Endodermal cell (in vitro differentiated cells): ENCODE data around the gene TREH. TPM values are rescaled to one million over a fixed set of nuclear protein-coding genes. Genes with fewer than 3 reads are reported as not detected.
A peak's percentile ranks its signal among the peaks of the same experiment; 100 is the strongest.

Experiments
- DNase-seq: peaks from one replicate; pipeline ENCODE4 v3.0.0-alpha.2; 2017
- H3K27ac ChIP-seq: 2 replicates; pipeline ENCODE4 v1.5.1; 2013; ENCODE audit warnings: mild to moderate bottlenecking, low read depth, low read length, moderate library complexity
- H3K27me3 ChIP-seq: 2 replicates; pipeline ENCODE4 v1.6.1; 2013; ENCODE audit warnings: mild to moderate bottlenecking, low read length, moderate library complexity; ENCODE audit not compliant: insufficient read depth, control insufficient read depth, poor library complexity, severe bottlenecking
- H3K36me3 ChIP-seq: 2 replicates; pipeline ENCODE4 v1.7.0; 2013; ENCODE audit warnings: mild to moderate bottlenecking, low read length, moderate library complexity; ENCODE audit not compliant: control insufficient read depth, insufficient read depth
- H3K4me1 ChIP-seq: one replicate; pipeline ENCODE4 v1.7.0; 2013; ENCODE audit warnings: low read length; ENCODE audit not compliant: control insufficient read depth, insufficient read depth
- H3K4me3 ChIP-seq: 2 replicates; pipeline ENCODE4 v1.5.1; 2013; ENCODE audit warnings: mild to moderate bottlenecking, low read length, moderate library complexity
- H3K9ac ChIP-seq: 2 replicates; pipeline ENCODE4 v1.6.1; 2013; ENCODE audit warnings: mild to moderate bottlenecking, low read length, moderate library complexity; ENCODE audit not compliant: poor library complexity, severe bottlenecking; ENCODE audit errors: extremely low read depth
- H3K9me3 ChIP-seq: 2 replicates; pipeline ENCODE4 v1.6.1; 2013; ENCODE audit warnings: mild to moderate bottlenecking, low read length, moderate library complexity; ENCODE audit not compliant: control insufficient read depth
- H3K27ac Mint-ChIP-seq: 2 replicates; pipeline ENCODE4 v1.8.0; 2020; ENCODE audit warnings: mixed read lengths
- H3K27me3 Mint-ChIP-seq: 2 replicates; pipeline ENCODE4 v1.8.0; 2021; ENCODE audit warnings: mild to moderate bottlenecking, mixed read lengths; ENCODE audit not compliant: insufficient read depth
- H3K36me3 Mint-ChIP-seq: 2 replicates; pipeline ENCODE4 v1.8.0; 2020; ENCODE audit warnings: low read depth, mixed read lengths
- H3K4me1 Mint-ChIP-seq: 2 replicates; pipeline ENCODE4 v1.8.0; 2020; ENCODE audit warnings: mixed read lengths
- H3K4me3 Mint-ChIP-seq: 2 replicates; pipeline ENCODE4 v1.8.0; 2020; ENCODE audit warnings: mild to moderate bottlenecking, moderate library complexity, mixed read lengths
- H3K9me3 Mint-ChIP-seq: 2 replicates; pipeline ENCODE4 v1.8.0; 2020; ENCODE audit warnings: mild to moderate bottlenecking, mixed read lengths
- WGBS, 2 experiments: methylation state at CpG; one replicate each; pipeline versions ENCODE4 v1.1.5 to v1.1.7; 2013; ENCODE audit warnings: missing lambda C conversion rate in 2 of 2, mixed read lengths in 1 of 2; ENCODE audit not compliant: insufficient coverage in 1 of 2, insufficient read length in 1 of 2; 5-methylcytosine and 5-hydroxymethylcytosine counted together
- total RNA-seq, 2 donors: library from RNA; stranded (reverse); fragmentation: NEBNext Ultra II Directional in 1 of 2; extraction: Animal tissue kit (Norgen Biotek cat#: 25700) in 1 of 2; gene quantifications; 2 replicates in 1 of 2; 3 replicates in 1 of 2; pipeline ENCODE4 v1.2.1, GENCODE V29; 2021
- TF ChIP-seq, protein P1 (sequence below): fragments of 200-600 bp; sonication (generic); conservative IDR thresholded peaks from 2 replicates; pipeline ENCODE4 v1.5.0; 2021; ENCODE audit warnings: antibody characterized with exemption, mild to moderate bottlenecking

TREH gene
- total RNA-seq, 2 donors from 2014 or later: not detected

DNA sequence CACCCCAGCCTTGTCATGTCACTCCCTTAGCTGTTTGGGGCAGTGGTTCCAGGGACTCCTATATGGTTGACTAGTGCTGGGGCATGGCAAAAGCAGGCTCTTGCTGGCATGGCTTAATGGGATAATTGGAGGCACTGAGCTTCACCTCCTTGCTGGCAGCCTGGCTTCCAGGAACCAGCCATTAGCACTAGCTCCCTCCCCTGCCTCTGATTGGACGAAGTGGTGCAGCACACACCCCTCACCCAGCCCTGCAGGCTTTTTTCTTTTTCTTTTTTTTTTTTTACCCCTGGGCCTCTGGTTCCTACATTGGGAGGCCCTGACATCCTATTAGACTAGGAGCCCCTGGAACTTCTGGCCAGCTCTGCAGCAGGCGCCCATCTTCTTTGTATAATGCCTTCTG is 53.5 kb downstream of the TREH start:
- Histone ChIP-seq H3K4me1 (no peaks in the 10 kb centered on the region), H3K9ac (no peak overlapping the region), H3K4me3 (no peak overlapping the region), H3K27ac (no peak overlapping the region), H3K36me3 (peaks cover 31% of the 10 kb centered on the region), H3K9me3 (no peaks in the 10 kb centered on the region), H3K27me3 (no peaks in the 10 kb centered on the region)
- Mint-ChIP-seq H3K9me3 (no peaks in the 10 kb centered on the region), H3K27ac (no peak overlapping the region), H3K36me3 (peaks cover 22% of the 10 kb centered on the region), H3K27me3 (no peaks in the 10 kb centered on the region), H3K4me1 (peaks cover 16% of the 10 kb centered on the region), H3K4me3 (no peak overlapping the region)
- DNase-seq: peak; percentile 84
- 86% methylated on average over 2 of the region's 2 CpGs; no CpG with 5 or more reads in 1 of the 2 experiments for WGBS, 2 experiments
- TF ChIP-seq, protein P1, sequence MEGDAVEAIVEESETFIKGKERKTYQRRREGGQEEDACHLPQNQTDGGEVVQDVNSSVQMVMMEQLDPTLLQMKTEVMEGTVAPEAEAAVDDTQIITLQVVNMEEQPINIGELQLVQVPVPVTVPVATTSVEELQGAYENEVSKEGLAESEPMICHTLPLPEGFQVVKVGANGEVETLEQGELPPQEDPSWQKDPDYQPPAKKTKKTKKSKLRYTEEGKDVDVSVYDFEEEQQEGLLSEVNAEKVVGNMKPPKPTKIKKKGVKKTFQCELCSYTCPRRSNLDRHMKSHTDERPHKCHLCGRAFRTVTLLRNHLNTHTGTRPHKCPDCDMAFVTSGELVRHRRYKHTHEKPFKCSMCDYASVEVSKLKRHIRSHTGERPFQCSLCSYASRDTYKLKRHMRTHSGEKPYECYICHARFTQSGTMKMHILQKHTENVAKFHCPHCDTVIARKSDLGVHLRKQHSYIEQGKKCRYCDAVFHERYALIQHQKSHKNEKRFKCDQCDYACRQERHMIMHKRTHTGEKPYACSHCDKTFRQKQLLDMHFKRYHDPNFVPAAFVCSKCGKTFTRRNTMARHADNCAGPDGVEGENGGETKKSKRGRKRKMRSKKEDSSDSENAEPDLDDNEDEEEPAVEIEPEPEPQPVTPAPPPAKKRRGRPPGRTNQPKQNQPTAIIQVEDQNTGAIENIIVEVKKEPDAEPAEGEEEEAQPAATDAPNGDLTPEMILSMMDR: no peak

DNA sequence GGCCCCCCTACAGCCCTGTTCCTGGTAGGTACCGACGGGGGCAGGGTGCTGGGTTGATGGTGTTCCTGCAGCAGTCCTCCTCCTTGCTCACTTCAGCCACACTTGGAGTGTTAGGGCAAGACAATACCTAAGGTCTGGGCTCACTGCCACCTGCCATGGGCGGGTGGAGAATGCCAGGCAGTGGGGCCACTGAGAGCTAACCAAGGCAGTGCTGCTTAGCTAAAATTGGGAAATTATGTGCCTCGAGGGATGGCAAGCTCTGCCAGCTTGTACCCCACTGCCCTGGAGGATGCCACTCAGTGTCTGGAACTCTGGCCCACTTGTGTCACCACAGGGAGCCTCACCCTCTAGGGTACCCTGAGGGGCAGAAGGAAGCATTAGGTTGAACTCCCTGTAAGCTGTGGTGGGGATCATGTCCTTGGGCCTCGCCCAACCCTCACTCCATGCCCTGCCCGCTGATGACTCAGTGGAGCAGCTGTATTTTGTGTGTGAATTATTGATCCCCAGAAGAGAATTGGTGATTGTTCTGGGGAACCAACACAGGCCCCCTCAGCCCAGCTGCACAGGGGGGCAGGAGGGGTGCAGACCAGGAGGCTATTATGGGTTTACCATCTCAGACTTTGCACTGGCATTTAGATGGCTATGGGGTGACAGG is 54.3 kb downstream of the TREH start:
- TF ChIP-seq, protein P1: no peak
- H3K4me3 Mint-ChIP-seq: no peak overlapping the region
- H3K27me3 Mint-ChIP-seq: no peaks in the 10 kb centered on the region
- H3K9me3 ChIP-seq: no peaks in the 10 kb centered on the region
- peaks cover 22% of the 10 kb centered on the region for H3K36me3 Mint-ChIP-seq
- 90 to 93% methylated on average over 4 to 6 of the region's 6 CpGs for WGBS, 2 experiments
- no peak overlapping the region for H3K27ac ChIP-seq
- H3K4me1 Mint-ChIP-seq: peaks cover 22% of the 10 kb centered on the region
- H3K4me3 ChIP-seq: no peak overlapping the region
- no peak for DNase-seq
- H3K27ac Mint-ChIP-seq: no peak overlapping the region
- H3K4me1 ChIP-seq: no peaks in the 10 kb centered on the region
- no peak overlapping the region for H3K9ac ChIP-seq
- no peaks in the 10 kb centered on the region for H3K27me3 ChIP-seq
- no peaks in the 10 kb centered on the region for H3K9me3 Mint-ChIP-seq
- H3K36me3 ChIP-seq: peaks cover 31% of the 10 kb centered on the region

DNA sequence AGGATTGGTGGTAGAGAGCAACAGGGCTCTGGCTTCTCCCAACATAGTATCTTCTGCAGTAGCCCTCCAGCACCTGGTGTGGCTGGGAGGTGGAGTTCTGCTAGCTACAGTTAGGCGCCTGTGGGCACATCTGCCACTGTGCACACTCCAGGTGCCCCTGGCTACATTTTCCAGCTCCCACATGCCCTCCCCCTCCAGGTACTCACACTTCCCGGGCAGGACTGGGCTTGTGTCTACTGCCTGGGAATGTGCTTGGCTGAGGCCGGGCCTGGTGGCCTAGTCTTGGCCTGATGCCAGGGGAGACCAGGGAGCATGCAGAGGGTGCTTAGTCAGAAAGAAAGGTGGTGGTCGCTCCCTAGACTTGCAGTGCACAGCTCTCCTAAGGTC is 56.2 kb downstream of the TREH start:
- no peaks in the 10 kb centered on the region for H3K4me1 ChIP-seq
- TF ChIP-seq, protein P1: no peak
- H3K27ac ChIP-seq: peak overlapping the region; percentile 27
- no peaks in the 10 kb centered on the region for H3K9me3 Mint-ChIP-seq
- no peak for DNase-seq
- H3K36me3 ChIP-seq: peaks cover 19% of the 10 kb centered on the region
- no peaks in the 10 kb centered on the region for H3K27me3 ChIP-seq
- no peak overlapping the region for H3K4me3 Mint-ChIP-seq
- H3K4me1 Mint-ChIP-seq: peaks cover 26% of the 10 kb centered on the region
- peak overlapping the region; percentile 48 for H3K27ac Mint-ChIP-seq
- H3K4me3 ChIP-seq: no peak overlapping the region
- 88 to 92% methylated on average over 3 to 4 of the region's 4 CpGs for WGBS, 2 experiments
- peaks cover 8% of the 10 kb centered on the region for H3K27me3 Mint-ChIP-seq
- H3K9ac ChIP-seq: no peak overlapping the region
- H3K9me3 ChIP-seq: no peaks in the 10 kb centered on the region
- peaks cover 11% of the 10 kb centered on the region for H3K36me3 Mint-ChIP-seq
